Ovary (tissue), 9 donors: ENCODE measurements around the gene SLC26A11. TPM values are rescaled to one million over a fixed set of nuclear protein-coding genes. Genes with fewer than 3 reads are reported as not detected.
"Not testable (repeated sequence)": the region's sequence is repeated elsewhere in the genome, so short reads cannot be mapped to it uniquely, and the experiment has no call there.

Source experiments
- DNase-seq, 5 donors: peaks; one replicate each; pipeline ENCODE4 v3.0.0-alpha.2; 2019 to 2020
- H3K27ac ChIP-seq, 2 donors: fragments of 200-600 bp; one replicate each; pipeline versions ENCODE4 v1.5.1 to v1.8.0; 2019 to 2022
- H3K27me3 ChIP-seq: fragments of 200-600 bp; one replicate; pipeline ENCODE4 v1.8.0; 2022
- H3K36me3 ChIP-seq: fragments of 200-600 bp; sonication (generic); one replicate; pipeline ENCODE4 v1.5.1; 2019
- H3K4me1 ChIP-seq: one replicate; pipeline ENCODE4 v1.8.1; 2013; ENCODE audit warnings: mild to moderate bottlenecking, moderate library complexity; ENCODE audit not compliant: insufficient read depth
- H3K4me3 ChIP-seq: fragments of 200-600 bp; sonication (generic); one replicate; pipeline ENCODE4 v1.5.1; 2017
- H3K9me3 ChIP-seq, 2 donors: fragments of 200-600 bp in 1 of 2; sonication (generic) in 1 of 2; one replicate each; pipeline versions ENCODE4 v1.5.1 to v1.8.1; 2013 to 2019; ENCODE audit warnings: mild to moderate bottlenecking in 1 of 2, moderate library complexity in 1 of 2
- CTCF ChIP-seq, 3 donors: fragments of 450-650 bp in 2 of 3; fragments of 200-600 bp in 1 of 3; IDR thresholded peaks; one replicate each; pipeline versions ENCODE4 v1.5.1 to v1.8.0; 2016 to 2022; ENCODE audit warnings: antibody characterized with exemption in 3 of 3, mild to moderate bottlenecking in 1 of 3
- EP300 ChIP-seq: sonication (generic); formaldehyde crosslinking; IDR thresholded peaks from one replicate; pipeline ENCODE4 v1.6.1; 2017; ENCODE audit warnings: antibody characterized with exemption
- POLR2A ChIP-seq: fragments of 450-650 bp; IDR thresholded peaks from one replicate; pipeline ENCODE4 v1.6.1; 2017; ENCODE audit warnings: antibody characterized with exemption, mild to moderate bottlenecking, moderate library complexity
- WGBS, 3 donors: extraction: QIAGEN DNeasy Blood & Tissue Kit in 1 of 3; methylation state at CpG; one replicate each; pipeline versions ENCODE4 v1.1.5 to v1.1.7; 2013 to 2017; 5-methylcytosine and 5-hydroxymethylcytosine counted together
- intact Hi-C, 4 donors: fragments of 100-400 bp; cut with DNase I; formaldehyde crosslinking; loops; one replicate each; pipeline versions ENCODE4 v1.11.0 to v1.15.1; 2022 to 2023
- polyA plus RNA-seq, 2 donors: library from polyadenylated mRNA; stranded (reverse); fragments of 200-250 nt in 1 of 2; fragments of 350-450 nt in 1 of 2; fragmentation: Illumina TruSeq in 1 of 2; extraction: RNeasy Lipid Tissue Mini Kit (QIAGEN cat#74804) in 1 of 2; gene quantifications; one replicate each; pipeline ENCODE4 v1.2.3, GENCODE V29; 2013 to 2014
- total RNA-seq, 7 donors: library from RNA; depleted of rRNA in 2 of 7; stranded (reverse); fragments of >200 nt in 2 of 7; fragmentation: NEBNext Ultra II Directional in 3 of 7; extraction: Animal tissue kit (Norgen Biotek cat#: 25700) in 3 of 7; gene quantifications; one replicate each; pipeline versions ENCODE4 v1.1.0 to v1.2.4, GENCODE V29; 2016 to 2023
- donor health status: DM: no; HTN: no; CAD: no; lungs with moderate emphysema.
- donor health status: DM: no; HTN: no; CAD: no.
- donor health status: Bipolar disorder and iron deficiency.
- donor health status: DM: yes; HTN: yes; CAD: no.
- donor health status: DM: no; HTN: no; CAD: no.
- donor health status: DM: yes; HTN: yes; CAD: no.

SLC26A11 gene
- total and polyA plus RNA-seq, 9 donors: 8.4 to 30.3 (median 22.8) TPM

GRCh38 chr17:80242505-80242904, 22.3 kb downstream of the SLC26A11 start:
- WGBS, 3 donors: 84 to 92% (median 85%) methylated on average over 14 of the region's 14 CpGs
- Histone ChIP-seq H3K9me3 (no peaks in the 10 kb centered on the region), H3K27ac (no peak overlapping the region), H3K36me3 (peaks cover 3% of the 10 kb centered on the region), H3K4me1 (no peaks in the 10 kb centered on the region), H3K4me3 (no peak overlapping the region), H3K27me3 (no peaks in the 10 kb centered on the region)
- intact Hi-C loops: no loop called here
- DNase-seq: no peak
- TF ChIP-seq POLR2A (no peak), EP300 (no peak), CTCF (IDR thresholded peaks at IDR 0.05) (no peak)

GRCh38 chr17:80243526-80244433, 23.6 kb downstream of the SLC26A11 start:
- H3K4me1 ChIP-seq: no peaks in the 10 kb centered on the region
- TF ChIP-seq CTCF (IDR thresholded peaks at IDR 0.05) (no peak), POLR2A (no peak), EP300 (no peak)
- no peaks in the 10 kb centered on the region for H3K9me3 ChIP-seq
- intact Hi-C loops: no loop called here
- no peak overlapping the region for H3K4me3 ChIP-seq
- DNase-seq: no peak
- H3K27me3 ChIP-seq: no peaks in the 10 kb centered on the region
- H3K27ac ChIP-seq: no peak overlapping the region
- 86 to 89% (median 87%) methylated on average over 26 of the region's 26 CpGs for WGBS, 3 donors
- H3K36me3 ChIP-seq: peaks cover 3% of the 10 kb centered on the region

GRCh38 chr17:80244448-80244847, 24.2 kb downstream of the SLC26A11 start:
- H3K9me3 ChIP-seq, H3K4me1 ChIP-seq, H3K27ac ChIP-seq, H3K27me3 ChIP-seq, H3K36me3 ChIP-seq, intact Hi-C loops, DNase-seq, H3K4me3 ChIP-seq: not testable (repeated sequence)
- 88 to 94% (median 92%) methylated on average over 6 of the region's 6 CpGs for WGBS, 3 donors

GRCh38 chr17:80244871-80245509, 24.8 kb downstream of the SLC26A11 start:
- DNase-seq: no peak
- peaks cover 3% of the 10 kb centered on the region for H3K36me3 ChIP-seq
- 86 to 89% (median 87%) methylated on average over 22 of the region's 22 CpGs for WGBS, 3 donors

More at GRCh38 chr17:80244871-80245509, 24.8 kb downstream of the SLC26A11 start:
- Histone ChIP-seq H3K27ac (no peak overlapping the region), H3K27me3 (no peaks in the 10 kb centered on the region), H3K4me3 (no peak overlapping the region), H3K4me1 (no peaks in the 10 kb centered on the region), H3K9me3 (no peaks in the 10 kb centered on the region)
- TF ChIP-seq EP300 (no peak), CTCF (IDR thresholded peaks at IDR 0.05) (no peak), POLR2A (no peak)
- intact Hi-C loops: no loop called here
